ENCODE measurements around the gene STK38L. TPM values are rescaled to one million over a fixed set of nuclear protein-coding genes. Genes with fewer than 3 reads are reported as not detected.

The STK38L gene
- total RNA-seq, 1 experiment from 2014 or later, result 25.2 TPM

GRCh38 chr12:27212861-27213260 is 31.2 kb upstream of the STK38L start:
- CTCF ChIA-PET, result no interaction called here

GRCh38 chr12:27213304-27213703 is 30.8 kb upstream of the STK38L start:
- Histone ChIP-seq H3K36me3 (ENCODE audit: control insufficient read depth, insufficient read depth, low read length) (no peaks in the 10 kb centered on the region), H3K9me3 (ENCODE audit: control insufficient read depth, insufficient read depth, low read depth, low read length) (no peaks in the 10 kb centered on the region), H3K4me1 (ENCODE audit: control insufficient read depth, insufficient read depth, low read length) (no peaks in the 10 kb centered on the region), H3K4me3 (ENCODE audit: low read depth in 2 of 2, low read length in 2 of 2) (no peak overlapping the region), H3K27ac (ENCODE audit: low read length) (no peak overlapping the region), H3K27me3 (ENCODE audit: control insufficient read depth, insufficient read depth, low read length) (no peaks in the 10 kb centered on the region)
- POLR2A ChIA-PET, result interaction anchor here (0.5 kb wide), 1 partner anchor 328 kb away, joined by 10 read pairs; no protein-coding TSS in a partner anchor
- intact Hi-C loops (cut with micrococcal nuclease; ENCODE audit: unreplicated experiment) (no loop called here), in situ Hi-C loops (cut with HindIII; ENCODE audit: low pct_unique_long_range_greater_than_20kb, low sequenced_read_pairs) (no loop called here)
- ATAC-seq, result no peak
- CTCF ChIA-PET, result no interaction called here
- TF ChIP-seq TCF7L2 (IDR thresholded peaks at IDR 0.05; ENCODE audit: low read depth, low read length) (no peak), CTCF (IDR thresholded peaks at IDR 0.05) (no peak), POLR2AphosphoS5 (IDR thresholded peaks at IDR 0.05; ENCODE audit: low read depth, low read length) (no peak), REST (IDR thresholded peaks at IDR 0.05; ENCODE audit: insufficient read depth in 1 of 2, low read depth in 2 of 2, low read length in 1 of 2) (no peak), SIN3A (IDR thresholded peaks at IDR 0.05; ENCODE audit: borderline replicate concordance, insufficient read depth, low read depth, low read length) (no peak)
- no peak for DNase-seq (ENCODE audit: low read depth, low spot score)
- no TSS peak for BruUV-seq (replicated peaks)

More at GRCh38 chr12:27212861-27213260, 31.2 kb upstream of the STK38L start:
- BruUV-seq (replicated peaks), result no TSS peak
- no peak for TF ChIP-seq SIN3A (IDR thresholded peaks at IDR 0.05; ENCODE audit: borderline replicate concordance, insufficient read depth, low read depth, low read length)
- no peak for TF ChIP-seq REST (IDR thresholded peaks at IDR 0.05; ENCODE audit: insufficient read depth in 1 of 2, low read depth in 2 of 2, low read length in 1 of 2)
- no peak for TF ChIP-seq CTCF (IDR thresholded peaks at IDR 0.05)
- no peak for TF ChIP-seq TCF7L2 (IDR thresholded peaks at IDR 0.05; ENCODE audit: low read depth, low read length)
- TF ChIP-seq POLR2AphosphoS5 (IDR thresholded peaks at IDR 0.05; ENCODE audit: low read depth, low read length), result no peak
- intact Hi-C loops (cut with micrococcal nuclease; ENCODE audit: unreplicated experiment) (no loop called here), in situ Hi-C loops (cut with HindIII; ENCODE audit: low pct_unique_long_range_greater_than_20kb, low sequenced_read_pairs) (no loop called here)
- no peaks in the 10 kb centered on the region for H3K4me1 ChIP-seq (ENCODE audit: control insufficient read depth, insufficient read depth, low read length)
- DNase-seq (ENCODE audit: low read depth, low spot score) (no peak), ATAC-seq (no peak)
- H3K36me3 ChIP-seq (ENCODE audit: control insufficient read depth, insufficient read depth, low read length), result no peaks in the 10 kb centered on the region
- no peak overlapping the region for H3K4me3 ChIP-seq (ENCODE audit: low read depth in 2 of 2, low read length in 2 of 2)
- no peak overlapping the region for H3K27ac ChIP-seq (ENCODE audit: low read length)
- no peaks in the 10 kb centered on the region for H3K9me3 ChIP-seq (ENCODE audit: control insufficient read depth, insufficient read depth, low read depth, low read length)
- POLR2A ChIA-PET, result interaction anchor here (0.5 kb wide), 1 partner anchor 327 kb away, joined by 10 read pairs; no protein-coding TSS in a partner anchor
- no peaks in the 10 kb centered on the region for H3K27me3 ChIP-seq (ENCODE audit: control insufficient read depth, insufficient read depth, low read length)
